SK-N-SH treated with all-trans-retinoic acid at 6 μM for 48 hours (cell line): ENCODE measurements around the gene GRN.

ENCODE experiments used
- CREB5 ChIP-seq: fragments of 250-450 bp; sonication (Bioruptor Pico); IDR thresholded peaks from 2 replicates; pipeline ENCODE4 v1.5.1; 2020; ENCODE audit warnings: low read depth, mild to moderate bottlenecking, moderate library complexity
- ESRRG ChIP-seq: fragments of 250-450 bp; sonication (Bioruptor Pico); IDR thresholded peaks from 2 replicates; pipeline ENCODE4 v1.6.1; 2021; ENCODE audit warnings: mild to moderate bottlenecking
- ISL1 ChIP-seq: fragments of 250-450 bp; sonication (Bioruptor Pico); IDR thresholded peaks from 2 replicates; pipeline ENCODE4 v2.1.2; 2022; ENCODE audit warnings: mild to moderate bottlenecking, moderate library complexity
- OSR1 ChIP-seq: fragments of 250-450 bp; sonication (Bioruptor Pico); IDR thresholded peaks from 2 replicates; pipeline ENCODE4 v1.8.0; 2022; ENCODE audit warnings: moderate library complexity, mild to moderate bottlenecking, inconsistent platforms
- PATZ1 ChIP-seq: fragments of 250-450 bp; sonication (Bioruptor Pico); IDR thresholded peaks from 2 replicates; pipeline ENCODE4 v1.8.0; 2020; ENCODE audit warnings: mild to moderate bottlenecking, moderate library complexity, borderline replicate concordance
- PPARA ChIP-seq: fragments of 250-450 bp; sonication (Bioruptor Pico); IDR thresholded peaks from 2 replicates; pipeline ENCODE4 v1.5.0; 2020; ENCODE audit warnings: mild to moderate bottlenecking, borderline replicate concordance
- RARB ChIP-seq: fragments of 250-450 bp; sonication (Bioruptor Pico); IDR thresholded peaks from 2 replicates; pipeline ENCODE4 v1.8.0; 2021; ENCODE audit warnings: mild to moderate bottlenecking, moderate library complexity
- SNAI2 ChIP-seq: fragments of 250-450 bp; sonication (Bioruptor Pico); IDR thresholded peaks from 2 replicates; pipeline ENCODE4 v1.5.0; 2020; ENCODE audit warnings: mild to moderate bottlenecking, moderate library complexity
- ZC3H10 ChIP-seq: fragments of 250-450 bp; sonication (Bioruptor Pico); IDR thresholded peaks from 2 replicates; pipeline ENCODE4 v1.5.1; 2021; ENCODE audit warnings: mild to moderate bottlenecking, moderate library complexity
- ZFP3 ChIP-seq: fragments of 250-450 bp; sonication (Bioruptor Pico); IDR thresholded peaks from 2 replicates; pipeline ENCODE4 v1.5.0; 2020; ENCODE audit warnings: mild to moderate bottlenecking, moderate library complexity
- ZNF565 ChIP-seq: fragments of 450-650 bp; formaldehyde crosslinking; conservative IDR thresholded peaks from 2 replicates; pipeline ENCODE4 v1.5.0; 2020; ENCODE audit warnings: low read depth, mild to moderate bottlenecking, moderate library complexity
- ZNF70 ChIP-seq: fragments of 450-650 bp; formaldehyde crosslinking; IDR thresholded peaks from 2 replicates; pipeline ENCODE4 v1.5.0; 2020; ENCODE audit warnings: mild to moderate bottlenecking, moderate library complexity

GRCh38 chr17:44354582-44355561 lies 9.8 kb downstream of the GRN start:
- TF ChIP-seq ZFP3 (CRISPR knock-in tag) (no peak), ISL1 (no peak), ESRRG (CRISPR knock-in tag) (no peak), PATZ1 (no peak), OSR1 (CRISPR knock-in tag) (no peak), ZC3H10 (CRISPR knock-in tag) (no peak), PPARA (CRISPR knock-in tag) (no peak), ZNF70 (CRISPR knock-in tag) (no peak), RARB (CRISPR knock-in tag) (no peak), CREB5 (CRISPR knock-in tag) (no peak), ZNF565 (no peak), SNAI2 (CRISPR knock-in tag) (no peak)
